HepG2 (cell line): Measurements from ENCODE around the gene VIM. TPM values are rescaled to one million over a fixed set of nuclear protein-coding genes. Genes with fewer than 3 reads are reported as not detected.

Experiments
- ATAC-seq: fragments of 200-7000 bp; cut with Tn5 transposase; 3 replicates; pipeline ENCODE4 v1.9.1; 2020; ENCODE audit warnings: mild to moderate bottlenecking, moderate library complexity
- BruUV-seq: library from RNA; stranded (reverse); fragments of 400-500 nt; replicated peaks from 2 replicates; lab custom pipeline; 2021; lab: Mats Ljungman, UMichigan
- CTCF ChIA-PET: fragments of 300-600 bp; formaldehyde crosslinking; extraction: SDS; loops from one replicate; lab custom pipeline; 2021; ENCODE audit warnings: low total read pairs, inconsistent platforms, low intra/inter-chr PET ratio; lab: Yijun Ruan, JAX
- POLR2A ChIA-PET: fragments of 350-600 bp; sonication (Branson Sonifier 250); formaldehyde crosslinking; loops from one replicate; lab custom pipeline; 2020; ENCODE audit warnings: antibody characterized with exemption, inconsistent platforms; lab: Yijun Ruan, JAX
- DNase-seq: peaks from one replicate; pipeline ENCODE4 v3.0.0-alpha.2; 2015; ENCODE audit warnings: low spot score
- FAIRE-seq: peaks from 3 replicates; lab custom pipeline; 2011; peaks lifted over from hg19 to GRCh38; lab: Jason Lieb, UNC
- H2AFZ ChIP-seq: one replicate; pipeline ENCODE4 v1.6.1; 2011; ENCODE audit warnings: low read length, inconsistent platforms
- H3K27ac ChIP-seq: fragments of 300-600 bp; 3 replicates; pipeline ENCODE4 v1.8.0; 2011; ENCODE audit warnings: mixed run types, mild to moderate bottlenecking, mixed read lengths, low read length, inconsistent platforms; ENCODE audit not compliant: insufficient read depth; ENCODE audit errors: extremely low read length
- H3K27me3 ChIP-seq, 2 experiments: fragments of 200-600 bp in 1 of 2; 2 replicates in 1 of 2; 3 replicates in 1 of 2; pipeline versions ENCODE4 v1.6.0 to v1.8.0; 2011; ENCODE audit warnings: low read length in 2 of 2, mild to moderate bottlenecking in 2 of 2, moderate library complexity in 2 of 2, inconsistent platforms in 1 of 2; ENCODE audit not compliant: insufficient read depth in 2 of 2, control insufficient read depth in 1 of 2
- H3K36me3 ChIP-seq, 2 experiments: fragments of 200-600 bp in 1 of 2; replicated peaks in 1 of 2; 2 replicates in 1 of 2; 3 replicates in 1 of 2; pipeline versions ENCODE4 v1.5.1 to v1.8.0; 2011; ENCODE audit warnings: low read length in 2 of 2, inconsistent platforms in 1 of 2; ENCODE audit not compliant: insufficient read depth in 2 of 2, control insufficient read depth in 1 of 2
- H3K4me1 ChIP-seq: 2 replicates; pipeline ENCODE4 v1.5.1; 2012; ENCODE audit warnings: low read length, inconsistent platforms; ENCODE audit not compliant: insufficient read depth
- H3K4me2 ChIP-seq: 2 replicates; pipeline ENCODE4 v1.6.0; 2011; ENCODE audit warnings: low read depth, low read length, inconsistent platforms
- H3K4me3 ChIP-seq, 3 experiments: fragments of 200-600 bp in 1 of 3; sonication (generic), shearing (Covaris generic) in 1 of 3; replicated peaks in 1 of 3; 2 replicates each; pipeline ENCODE4 v1.5.1; 2011 to 2016; ENCODE audit warnings: low read length in 3 of 3, inconsistent platforms in 2 of 3, low read depth in 2 of 3, mild to moderate bottlenecking in 2 of 3, control low read depth in 1 of 3, mixed read lengths in 1 of 3; ENCODE audit not compliant: insufficient read depth in 1 of 3
- H3K79me2 ChIP-seq: one replicate; pipeline ENCODE4 v1.6.1; 2011; ENCODE audit warnings: low read length, inconsistent platforms; ENCODE audit not compliant: insufficient read depth
- H3K9ac ChIP-seq: 2 replicates; pipeline ENCODE4 v1.6.0; 2011; ENCODE audit warnings: mild to moderate bottlenecking, low read depth, low read length, inconsistent platforms; ENCODE audit not compliant: insufficient read depth
- H3K9me3 ChIP-seq: 2 replicates; pipeline ENCODE4 v1.5.1; 2012; ENCODE audit warnings: mild to moderate bottlenecking, low read length
- H4K20me1 ChIP-seq: 2 replicates; pipeline ENCODE4 v1.6.0; 2011; ENCODE audit warnings: inconsistent platforms, mild to moderate bottlenecking, low read length, moderate library complexity; ENCODE audit not compliant: insufficient read depth
- DR1 ChIP-seq: sonication (generic); formaldehyde crosslinking; IDR thresholded peaks from 2 replicates; pipeline ENCODE4 v1.8.0; 2021; ENCODE audit warnings: mild to moderate bottlenecking, missing genetic modification reagents, inconsistent platforms
- KAT2B ChIP-seq: fragments of 150-350 bp; IDR thresholded peaks from 2 replicates; pipeline ENCODE4 v1.6.1; 2014; ENCODE audit warnings: low read depth, low read length, borderline replicate concordance
- KLF16 ChIP-seq, 2 experiments: sonication (generic) in 1 of 2; formaldehyde crosslinking in 1 of 2; IDR thresholded peaks; 2 replicates each; pipeline versions ENCODE4 v1.6.1 to v1.8.0; 2016 to 2023; ENCODE audit warnings: missing genetic modification reagents in 2 of 2, missing compliant biosample characterization in 1 of 2
- ZBTB38 ChIP-seq: sonication (generic); formaldehyde crosslinking; IDR thresholded peaks from 2 replicates; pipeline ENCODE4 v1.5.1; 2020; ENCODE audit warnings: mild to moderate bottlenecking, missing genetic modification reagents
- ZFP36 ChIP-seq: fragments of 150-350 bp; IDR thresholded peaks from 2 replicates; pipeline ENCODE4 v1.6.1; 2018; ENCODE audit warnings: borderline replicate concordance, low read length, low read depth; ENCODE audit not compliant: partially characterized antibody
- WGBS: methylation state at CpG from one replicate; pipeline ENCODE4 v1.1.6; 2017; ENCODE audit warnings: low lambda C conversion rate; 5-methylcytosine and 5-hydroxymethylcytosine counted together
- in situ Hi-C: cut with HindIII; loops from 2 replicates; pipeline ENCODE4 v1.10.0; 2017; ENCODE audit warnings: low pct_unique_long_range_greater_than_20kb; ENCODE audit not compliant: extremely low pct_ligation_motif_present
- intact Hi-C: fragments of 100-400 bp; cut with micrococcal nuclease; formaldehyde crosslinking; loops from one replicate; pipeline ENCODE4 v1.10.0; 2022; ENCODE audit not compliant: unreplicated experiment
- polyA plus RNA-seq, 8 experiments: library from polyadenylated mRNA; depleted of rRNA in 3 of 8; stranded (reverse) in 7 of 8; unstranded in 1 of 8; fragments of >200 nt; fragmentation: Illumina TruSeq in 4 of 8; extraction: Trizol in 4 of 8; gene quantifications; 2 replicates each; pipeline versions ENCODE4 v1.2.1 to v1.2.3, GENCODE V29; 2011 to 2016; ENCODE audit warnings: low read depth in 4 of 8, missing spikeins in 1 of 8, mixed read lengths in 1 of 8; ENCODE audit not compliant: insufficient read depth in 1 of 8
- total RNA-seq, 5 experiments: library from RNA; depleted of rRNA; stranded (reverse); fragments of >200 nt; fragmentation: Illumina TruSeq; extraction: Trizol; gene quantifications; 2 replicates each; pipeline ENCODE4 v1.2.3, GENCODE V29; 2016; ENCODE audit warnings: low read depth in 1 of 5
- TF ChIP-seq, protein P1 (sequence below): sonication (generic); IDR thresholded peaks from 2 replicates; pipeline ENCODE4 v1.6.1; 2016; ENCODE audit warnings: low read depth, borderline replicate concordance

VIM gene
- total and polyA plus RNA-seq, 2 of the 13 experiments (the other 11 are each of a cell fraction or from before 2014, with no cell fraction given): not detected

DNA sequence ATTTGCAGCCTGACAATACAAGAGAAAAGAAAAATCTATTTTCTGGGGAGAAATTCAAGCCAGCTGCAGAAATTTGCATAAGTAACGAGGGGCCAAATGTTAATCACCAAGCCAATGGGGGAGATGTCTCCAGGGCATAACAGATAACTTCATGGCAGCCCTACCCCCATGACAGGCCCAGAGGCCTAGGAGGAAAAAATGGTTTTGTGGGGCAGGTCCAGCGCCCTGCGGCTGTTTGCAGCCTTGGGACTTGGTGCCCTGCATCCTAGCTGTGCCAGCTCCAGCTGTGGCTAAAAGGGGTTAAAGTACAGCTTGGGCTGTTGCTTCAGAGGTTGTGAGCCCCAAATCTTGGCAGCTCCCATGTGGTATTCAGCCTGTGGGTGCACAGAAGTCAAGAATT lies 54.3 kb downstream of the VIM start:
- no peaks in the 10 kb centered on the region for H3K79me2 ChIP-seq
- H3K9me3 ChIP-seq: peaks cover 23% of the 10 kb centered on the region
- intact Hi-C loops (no loop called here), in situ Hi-C loops (no loop called here)
- H3K4me1 ChIP-seq: no peaks in the 10 kb centered on the region
- no peak overlapping the region for H3K9ac ChIP-seq
- H3K27me3 ChIP-seq: no peaks in the 10 kb centered on the region
- no peaks in the 10 kb centered on the region for H4K20me1 ChIP-seq
- ATAC-seq (no peak), DNase-seq (no peak), FAIRE-seq (no peak)
- ChIA-PET POLR2A (no interaction called here), CTCF (no interaction called here)
- H3K4me3 ChIP-seq: no peak overlapping the region
- WGBS: 0% methylated on average over 1 of the region's 3 CpGs
- no TSS peak for BruUV-seq
- no peak overlapping the region for H3K27ac ChIP-seq
- H3K36me3 ChIP-seq: no peaks in the 10 kb centered on the region
- no peak overlapping the region for H3K4me2 ChIP-seq
- no peak for TF ChIP-seq DR1
- no peak for TF ChIP-seq ZBTB38
- TF ChIP-seq, protein P1, sequence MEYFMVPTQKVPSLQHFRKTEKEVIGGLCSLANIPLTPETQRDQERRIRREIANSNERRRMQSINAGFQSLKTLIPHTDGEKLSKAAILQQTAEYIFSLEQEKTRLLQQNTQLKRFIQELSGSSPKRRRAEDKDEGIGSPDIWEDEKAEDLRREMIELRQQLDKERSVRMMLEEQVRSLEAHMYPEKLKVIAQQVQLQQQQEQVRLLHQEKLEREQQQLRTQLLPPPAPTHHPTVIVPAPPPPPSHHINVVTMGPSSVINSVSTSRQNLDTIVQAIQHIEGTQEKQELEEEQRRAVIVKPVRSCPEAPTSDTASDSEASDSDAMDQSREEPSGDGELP: no peak
- no peak for TF ChIP-seq KLF16 (CRISPR knock-in tag; IDR thresholded peaks at IDR 0.05)
- TF ChIP-seq KAT2B: no peak
- peak; percentile 34 for TF ChIP-seq ZFP36
- H2AFZ ChIP-seq: no peak overlapping the region
